Measurements from ENCODE around the gene ERFE.

The ERFE gene

GRCh38 chr2:238140040-238140439 lies 18.7 kb upstream of the ERFE start:
- DNase-seq = no peak

- no peak for DNase-seq
Measured at GRCh38 chr2:238140721-238141540, 17.8 kb upstream of the ERFE start.

- peak; percentile 80 for DNase-seq
Measured at GRCh38 chr2:238141541-238142318, 17.0 kb upstream of the ERFE start.

GRCh38 chr2:238142382-238143205 lies 16.2 kb upstream of the ERFE start:
- no peak for DNase-seq

GRCh38 chr2:238143239-238143951 lies 15.4 kb upstream of the ERFE start:
- peak; percentile 33 for DNase-seq

- DNase-seq = no peak
Measured at GRCh38 chr2:238144262-238144661, 14.5 kb upstream of the ERFE start.

GRCh38 chr2:238145046-238145445 lies 13.7 kb upstream of the ERFE start:
- DNase-seq = no peak

GRCh38 chr2:238145851-238146250 lies 12.9 kb upstream of the ERFE start:
- no peak for DNase-seq

- no peak for DNase-seq
Measured at GRCh38 chr2:238146884-238147544, 11.8 kb upstream of the ERFE start.

GRCh38 chr2:238148981-238149380 lies 9.8 kb upstream of the ERFE start:
- no peak for DNase-seq

- no peak for DNase-seq
Measured at GRCh38 chr2:238149841-238150572, 8.8 kb upstream of the ERFE start.

- no peak for DNase-seq
Measured at GRCh38 chr2:238150686-238151085, 8.1 kb upstream of the ERFE start.

- DNase-seq = no peak
Measured at GRCh38 chr2:238151205-238151604, 7.6 kb upstream of the ERFE start.

GRCh38 chr2:238151628-238152235 lies 7.0 kb upstream of the ERFE start:
- DNase-seq = no peak

- no peak for DNase-seq
Measured at GRCh38 chr2:238152771-238153688, 5.7 kb upstream of the ERFE start.

- DNase-seq = no peak
Measured at GRCh38 chr2:238154570-238154969, 4.2 kb upstream of the ERFE start.

- no peak for DNase-seq
Measured at GRCh38 chr2:238155051-238155760, 3.6 kb upstream of the ERFE start.

GRCh38 chr2:238155761-238156694 lies 2.7 kb upstream of the ERFE start:
- no peak for DNase-seq

Data from hematopoietic multipotent progenitor cell treated with erythropoietin and hydrocortisone succinate and interleukin-3 and kit ligand, for 4 days (in vitro differentiated cells).